H1 (cell line): ENCODE results near the gene OSBPL6.

Experiments used
- CBX5 ChIP-seq: fragments of 300-800, 300-1000 bp; sonication (generic); IDR thresholded peaks from 2 replicates; pipeline ENCODE4 v1.7.1; 2016; ENCODE audit warnings: antibody characterized with exemption, low read length, low read depth
- CTCF ChIP-seq, 3 experiments: IDR thresholded peaks; 1 replicate in 2 of 3; 2 replicates in 1 of 3; pipeline versions ENCODE4 v1.5.1 to v1.6.1; 2011; ENCODE audit warnings: low read length in 3 of 3, mild to moderate bottlenecking in 3 of 3, inconsistent platforms in 2 of 3, low read depth in 1 of 3, moderate library complexity in 1 of 3; ENCODE audit not compliant: insufficient read depth in 1 of 3; ENCODE audit errors: control extremely low read depth in 1 of 3
- NRF1 ChIP-seq: IDR thresholded peaks from 2 replicates; pipeline ENCODE4 v1.6.1; 2011; ENCODE audit warnings: mild to moderate bottlenecking, low read depth, low read length, improper control_type of control experiment
- POLR2A ChIP-seq, 2 experiments: IDR thresholded peaks; 1 replicate in 1 of 2; 2 replicates in 1 of 2; pipeline ENCODE4 v1.6.1; 2011; ENCODE audit warnings: low read depth in 2 of 2, low read length in 2 of 2, mild to moderate bottlenecking in 2 of 2; ENCODE audit errors: control extremely low read depth in 1 of 2
- YY1 ChIP-seq: IDR thresholded peaks from 2 replicates; pipeline ENCODE4 v1.6.1; 2011; ENCODE audit warnings: low read depth, mild to moderate bottlenecking, low read length

DNA sequence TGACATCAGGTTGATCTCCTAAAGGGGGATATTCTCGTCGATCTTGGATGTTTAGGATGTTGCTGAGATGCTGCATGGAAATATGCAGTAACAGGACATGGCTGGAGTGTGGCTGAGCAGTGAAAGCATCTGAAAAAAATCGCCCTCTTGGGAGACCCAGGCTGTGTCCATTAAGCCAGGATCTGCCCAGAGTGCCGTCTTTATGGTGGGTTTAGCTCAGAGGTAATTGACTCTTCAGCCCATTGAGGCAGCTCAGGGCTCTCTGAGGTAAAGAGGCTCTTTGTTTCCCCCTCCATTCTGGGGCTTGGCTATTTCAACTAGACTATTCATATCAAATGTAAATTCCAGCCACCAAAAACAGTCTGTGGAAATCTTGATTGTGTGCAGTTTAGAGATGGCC lies 26.5 kb downstream of the OSBPL6 start:
- TF ChIP-seq CTCF (IDR thresholded peaks at IDR 0.05; ENCODE audit: control extremely low read depth in 1 of 3, insufficient read depth in 1 of 3, low read depth in 1 of 3, low read length in 3 of 3) (no peak), NRF1 (no peak), POLR2A (IDR thresholded peaks at IDR 0.05; ENCODE audit: control extremely low read depth in 1 of 2, low read depth in 2 of 2, low read length in 2 of 2) (no peak), CBX5 (no peak), YY1 (no peak)
